ENCODE data around the gene FRRS1L. TPM values are rescaled to one million over a fixed set of nuclear protein-coding genes. Genes with fewer than 3 reads are reported as not detected.

FRRS1L gene
- polyA plus RNA-seq, 1 experiment, result 0.14 TPM

DNA sequence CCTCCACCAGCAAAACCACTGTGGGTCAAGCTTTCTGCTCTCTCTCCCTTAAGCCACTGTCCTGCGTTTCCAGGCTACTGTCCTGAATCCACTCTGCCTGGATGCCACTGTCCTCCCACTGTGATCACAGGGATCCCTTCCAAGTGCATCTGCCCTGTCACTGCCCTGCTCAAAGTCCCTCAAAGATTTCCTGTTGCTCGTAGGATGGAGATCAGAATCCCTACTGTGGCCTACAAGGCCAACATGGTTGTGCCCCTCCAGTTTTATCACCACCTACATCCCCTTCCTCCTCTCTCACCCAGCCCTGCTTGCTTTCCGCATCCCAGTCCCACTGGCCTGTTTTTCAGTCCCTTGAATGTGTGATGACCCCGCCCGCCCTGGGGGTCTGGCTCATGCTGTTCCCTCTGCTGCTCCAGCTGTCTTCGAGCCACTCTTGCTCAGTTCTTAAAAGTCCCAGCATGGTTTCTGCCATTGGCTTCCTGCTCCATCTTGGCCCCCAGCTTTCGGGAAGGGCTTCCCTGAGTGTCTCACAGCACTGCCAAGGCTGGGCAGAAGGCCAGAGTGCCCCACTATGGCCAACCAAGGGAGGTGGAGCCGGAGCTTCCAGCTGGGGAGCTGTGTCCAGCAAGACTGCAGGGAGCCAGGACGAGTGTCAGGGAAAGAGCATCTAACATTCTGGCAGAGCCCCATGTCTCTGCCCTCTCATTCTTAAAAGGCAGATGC is 12.9 kb upstream of the FRRS1L start:
- no peak for TF ChIP-seq CTCF (IDR thresholded peaks at IDR 0.05; ENCODE audit: low read depth, low read length)
- H3K27me3 ChIP-seq (ENCODE audit: control insufficient read depth, insufficient read depth, low read length), result peaks cover 6% of the 10 kb centered on the region
- POLR2A ChIA-PET, result no interaction called here
- no peaks in the 10 kb centered on the region for H3K9me3 ChIP-seq (ENCODE audit: control insufficient read depth, insufficient read depth, low read length)
- no peak overlapping the region for H3K27ac ChIP-seq (ENCODE audit: low read depth, low read length)
- H3K4me3 ChIP-seq (ENCODE audit: low read depth, low read length), result no peak overlapping the region
- no peak for DNase-seq (ENCODE audit: low read depth, low spot score)
- CTCF ChIA-PET, result interaction anchor here (1.3 kb wide), 1 partner anchor 142 kb away, joined by 3 read pairs; no protein-coding TSS in a partner anchor

GRCh38 chr9:109176963-109177362 is 9.9 kb upstream of the FRRS1L start:
- ChIA-PET POLR2A (no interaction called here), CTCF (no interaction called here)
- no peak for TF ChIP-seq CTCF (IDR thresholded peaks at IDR 0.05; ENCODE audit: low read depth, low read length)
- no peak for DNase-seq (ENCODE audit: low read depth, low spot score)
- Histone ChIP-seq H3K27me3 (ENCODE audit: control insufficient read depth, insufficient read depth, low read length) (peaks cover 6% of the 10 kb centered on the region), H3K27ac (ENCODE audit: low read depth, low read length) (no peak overlapping the region), H3K9me3 (ENCODE audit: control insufficient read depth, insufficient read depth, low read length) (no peaks in the 10 kb centered on the region), H3K4me3 (ENCODE audit: low read depth, low read length) (no peak overlapping the region)

- Histone ChIP-seq H3K9me3 (ENCODE audit: control insufficient read depth, insufficient read depth, low read length) (no peaks in the 10 kb centered on the region), H3K27me3 (ENCODE audit: control insufficient read depth, insufficient read depth, low read length) (peaks cover 6% of the 10 kb centered on the region), H3K27ac (ENCODE audit: low read depth, low read length) (no peak overlapping the region), H3K4me3 (ENCODE audit: low read depth, low read length) (no peak overlapping the region)
- ChIA-PET POLR2A (no interaction called here), CTCF (no interaction called here)
- TF ChIP-seq CTCF (IDR thresholded peaks at IDR 0.05; ENCODE audit: low read depth, low read length), result no peak
- DNase-seq (ENCODE audit: low read depth, low spot score), result no peak
Observed at GRCh38 chr9:109176386-109176785, 9.3 kb upstream of the FRRS1L start.

DNA sequence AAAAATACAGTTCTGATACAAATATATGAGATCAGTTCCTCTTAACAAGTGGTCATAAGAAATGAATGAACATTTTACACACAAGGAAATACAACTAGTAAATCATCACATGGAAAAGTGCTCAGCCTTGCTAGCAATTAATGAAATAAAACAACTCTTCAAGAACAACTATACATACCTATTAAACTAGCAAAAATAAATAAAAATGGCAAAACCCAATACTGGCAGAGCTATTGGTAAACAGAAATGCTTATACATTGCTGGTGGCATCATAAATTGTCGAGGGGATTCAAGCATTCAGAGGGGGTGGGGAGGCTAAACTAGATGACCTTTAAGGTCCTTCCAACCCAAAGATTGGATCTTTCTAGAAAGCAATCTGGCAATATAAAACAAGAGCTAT is 5.9 kb upstream of the FRRS1L start:
- no peak for TF ChIP-seq CTCF (IDR thresholded peaks at IDR 0.05; ENCODE audit: low read depth, low read length)
- ChIA-PET CTCF (interaction anchor here (0.7 to 1.0 kb wide), 2 partner anchors 10 to 51 kb away, joined by 4 read pairs; no protein-coding TSS in a partner anchor), POLR2A (no interaction called here)
- Histone ChIP-seq H3K27ac (ENCODE audit: low read depth, low read length) (no peak overlapping the region), H3K27me3 (ENCODE audit: control insufficient read depth, insufficient read depth, low read length) (peaks cover 11% of the 10 kb centered on the region), H3K4me3 (ENCODE audit: low read depth, low read length) (no peak overlapping the region), H3K9me3 (ENCODE audit: control insufficient read depth, insufficient read depth, low read length) (no peaks in the 10 kb centered on the region)
- DNase-seq (ENCODE audit: low read depth, low spot score), result no peak

GRCh38 chr9:109171926-109172325 is 4.9 kb upstream of the FRRS1L start:
- Histone ChIP-seq H3K27me3 (ENCODE audit: control insufficient read depth, insufficient read depth, low read length) (peaks cover 18% of the 10 kb centered on the region), H3K27ac (ENCODE audit: low read depth, low read length) (no peak overlapping the region), H3K4me3 (ENCODE audit: low read depth, low read length) (no peak overlapping the region), H3K9me3 (ENCODE audit: control insufficient read depth, insufficient read depth, low read length) (no peaks in the 10 kb centered on the region)
- CTCF ChIA-PET, result interaction anchor here (1.1 kb wide), 1 partner anchor 12 kb away, joined by 5 read pairs; no protein-coding TSS in a partner anchor
- POLR2A ChIA-PET, result no interaction called here
- no peak for TF ChIP-seq CTCF (IDR thresholded peaks at IDR 0.05; ENCODE audit: low read depth, low read length)
- DNase-seq (ENCODE audit: low read depth, low spot score), result no peak
